Loucy (cell line): ENCODE measurements around the gene ZNF609.

Source experiments
- H2AFZ ChIP-seq: fragments of 200-600 bp; sonication (generic); 2 replicates; pipeline ENCODE4 v1.6.0; 2016; ENCODE audit warnings: antibody characterized with exemption, mild to moderate bottlenecking, low read length, moderate library complexity
- H3F3A ChIP-seq: fragments of 200-600 bp; 2 replicates; pipeline ENCODE4 v1.6.0; 2016; ENCODE audit warnings: antibody characterized with exemption, low read depth, mild to moderate bottlenecking
- H3K27me3 ChIP-seq: fragments of 200-600 bp; sonication (generic); 2 replicates; pipeline ENCODE4 v1.6.1; 2014; ENCODE audit warnings: low read length, mild to moderate bottlenecking; ENCODE audit not compliant: insufficient read depth, poor library complexity, severe bottlenecking
- H3K36me3 ChIP-seq: fragments of 200-600 bp; sonication (generic); 2 replicates; pipeline ENCODE4 v1.6.1; 2016; ENCODE audit warnings: low read length; ENCODE audit not compliant: insufficient read depth
- H3K4me1 ChIP-seq: fragments of 200-600 bp; sonication (generic); 2 replicates; pipeline ENCODE4 v1.5.1; 2014; ENCODE audit warnings: low read length, mild to moderate bottlenecking; ENCODE audit not compliant: insufficient read depth, poor library complexity, severe bottlenecking
- H3K4me2 ChIP-seq: fragments of 200-600 bp; sonication (generic); 2 replicates; pipeline ENCODE4 v1.6.0; 2014; ENCODE audit warnings: antibody characterized with exemption, low read length, low read depth, mild to moderate bottlenecking; ENCODE audit not compliant: poor library complexity, severe bottlenecking
- H3K4me3 ChIP-seq: fragments of 200-600 bp; sonication (generic); 2 replicates; pipeline ENCODE4 v1.5.1; 2014; ENCODE audit warnings: low read length, mild to moderate bottlenecking, mixed read lengths; ENCODE audit not compliant: poor library complexity, severe bottlenecking
- H3K79me2 ChIP-seq: fragments of 200-600 bp; sonication (generic); 2 replicates; pipeline ENCODE4 v1.6.1; 2014; ENCODE audit warnings: low read length; ENCODE audit not compliant: insufficient read depth
- H3K9ac ChIP-seq: fragments of 200-600 bp; sonication (generic); 2 replicates; pipeline ENCODE4 v1.6.0; 2014; ENCODE audit warnings: mild to moderate bottlenecking, low read depth, low read length, moderate library complexity; ENCODE audit not compliant: poor library complexity, severe bottlenecking
- H3K9me2 ChIP-seq: fragments of 200-600 bp; sonication (generic); replicated peaks from 2 replicates; pipeline ENCODE4 v1.6.1; 2016; ENCODE audit warnings: low read depth, low read length, mixed read lengths
- H3K9me3 ChIP-seq: fragments of 200-600 bp; sonication (generic); 2 replicates; pipeline ENCODE4 v1.6.1; 2014; ENCODE audit warnings: mild to moderate bottlenecking, antibody characterized with exemption, low read length, low read depth; ENCODE audit not compliant: insufficient read depth
- H4K20me1 ChIP-seq: fragments of 200-600 bp; sonication (generic); 2 replicates; pipeline ENCODE4 v1.6.0; 2014; ENCODE audit warnings: antibody characterized with exemption, low read length, mild to moderate bottlenecking; ENCODE audit not compliant: insufficient read depth, poor library complexity, severe bottlenecking
- CTCF ChIP-seq: fragments of 200-600 bp; sonication (generic); conservative IDR thresholded peaks from 2 replicates; pipeline ENCODE4 v1.5.1; 2014; ENCODE audit warnings: mild to moderate bottlenecking, antibody characterized with exemption, low read length
- EZH2phosphoT487 ChIP-seq: fragments of 200-600 bp; IDR thresholded peaks from 2 replicates; pipeline ENCODE4 v1.6.1; 2018; ENCODE audit warnings: antibody characterized with exemption, mild to moderate bottlenecking, moderate library complexity, borderline replicate concordance

The ZNF609 gene

GRCh38 chr15:64580696-64581407 is 120.5 kb downstream of the ZNF609 start:
- H3K36me3 ChIP-seq: 0 out of 2 replicates have a peak, but pooled peaks cover 2% of the 10 kb centered on the region
- TF ChIP-seq CTCF: no peak
- TF ChIP-seq EZH2phosphoT487: no peak
- peaks cover 6% of the 10 kb centered on the region; the same call in 1 of the 2 replicates for H3K9me3 ChIP-seq
- no peak overlapping the region for H3K4me3 ChIP-seq
- peaks cover 2% of the 10 kb centered on the region for H4K20me1 ChIP-seq
- peaks cover 8% of the 10 kb centered on the region for H3K4me1 ChIP-seq
- H3K9me2 ChIP-seq: no peaks in the 10 kb centered on the region
- no peak overlapping the region for H3K9ac ChIP-seq
- H2AFZ ChIP-seq: no peak overlapping the region
- H3F3A ChIP-seq: no peaks in the 10 kb centered on the region
- no peaks in the 10 kb centered on the region for H3K27me3 ChIP-seq
- H3K4me2 ChIP-seq: no peak overlapping the region
- H3K79me2 ChIP-seq: peaks cover 73% of the 10 kb centered on the region

GRCh38 chr15:64581408-64581761 is 121.0 kb downstream of the ZNF609 start:
- H3K9me3 ChIP-seq: peaks cover 6% of the 10 kb centered on the region; the same call in 1 of the 2 replicates
- peaks cover 4% of the 10 kb centered on the region for H4K20me1 ChIP-seq
- 0 out of 2 replicates have a peak, but pooled peaks cover 2% of the 10 kb centered on the region for H3K36me3 ChIP-seq
- H3K9ac ChIP-seq: no peak overlapping the region
- peaks cover 8% of the 10 kb centered on the region for H3K4me1 ChIP-seq
- no peak overlapping the region for H3K4me3 ChIP-seq
- no peaks in the 10 kb centered on the region for H3K27me3 ChIP-seq
- no peak overlapping the region for H2AFZ ChIP-seq
- no peak for TF ChIP-seq CTCF
- H3K9me2 ChIP-seq: no peaks in the 10 kb centered on the region
- H3F3A ChIP-seq: no peaks in the 10 kb centered on the region
- no peak overlapping the region for H3K4me2 ChIP-seq
- H3K79me2 ChIP-seq: peaks cover 73% of the 10 kb centered on the region

GRCh38 chr15:64582202-64582601 is 121.8 kb downstream of the ZNF609 start:
- H3K4me2 ChIP-seq: no peak overlapping the region
- H3F3A ChIP-seq: no peaks in the 10 kb centered on the region
- peaks cover 79% of the 10 kb centered on the region for H3K79me2 ChIP-seq
- peaks cover 11% of the 10 kb centered on the region for H4K20me1 ChIP-seq
- H3K36me3 ChIP-seq: 0 out of 2 replicates have a peak, but pooled peaks cover 2% of the 10 kb centered on the region
- peaks cover 16% of the 10 kb centered on the region for H3K4me1 ChIP-seq
- peaks cover 6% of the 10 kb centered on the region; the same call in 1 of the 2 replicates for H3K9me3 ChIP-seq
- no peaks in the 10 kb centered on the region for H3K9me2 ChIP-seq
- H2AFZ ChIP-seq: no peak overlapping the region
- H3K9ac ChIP-seq: no peak overlapping the region
- no peak overlapping the region for H3K4me3 ChIP-seq
- H3K27me3 ChIP-seq: no peaks in the 10 kb centered on the region
- TF ChIP-seq CTCF (no peak), EZH2phosphoT487 (no peak)
